A172 (cell line): Measurements from ENCODE around the gene SHISA5. TPM values are rescaled to one million over a fixed set of nuclear protein-coding genes. Genes with fewer than 3 reads are reported as not detected.

Source experiments
- DNase-seq: peaks from one replicate; pipeline ENCODE4 v3.0.0-alpha.2; 2015; ENCODE audit warnings: low spot score
- total RNA-seq: library from RNA; depleted of rRNA; stranded (reverse); fragments of >200 nt; shearing (Covaris generic); gene quantifications from 2 replicates; pipeline ENCODE4 v1.2.3, GENCODE V29; 2014

SHISA5 gene
- total RNA-seq, 1 experiment from 2014 or later: 143 TPM

DNA sequence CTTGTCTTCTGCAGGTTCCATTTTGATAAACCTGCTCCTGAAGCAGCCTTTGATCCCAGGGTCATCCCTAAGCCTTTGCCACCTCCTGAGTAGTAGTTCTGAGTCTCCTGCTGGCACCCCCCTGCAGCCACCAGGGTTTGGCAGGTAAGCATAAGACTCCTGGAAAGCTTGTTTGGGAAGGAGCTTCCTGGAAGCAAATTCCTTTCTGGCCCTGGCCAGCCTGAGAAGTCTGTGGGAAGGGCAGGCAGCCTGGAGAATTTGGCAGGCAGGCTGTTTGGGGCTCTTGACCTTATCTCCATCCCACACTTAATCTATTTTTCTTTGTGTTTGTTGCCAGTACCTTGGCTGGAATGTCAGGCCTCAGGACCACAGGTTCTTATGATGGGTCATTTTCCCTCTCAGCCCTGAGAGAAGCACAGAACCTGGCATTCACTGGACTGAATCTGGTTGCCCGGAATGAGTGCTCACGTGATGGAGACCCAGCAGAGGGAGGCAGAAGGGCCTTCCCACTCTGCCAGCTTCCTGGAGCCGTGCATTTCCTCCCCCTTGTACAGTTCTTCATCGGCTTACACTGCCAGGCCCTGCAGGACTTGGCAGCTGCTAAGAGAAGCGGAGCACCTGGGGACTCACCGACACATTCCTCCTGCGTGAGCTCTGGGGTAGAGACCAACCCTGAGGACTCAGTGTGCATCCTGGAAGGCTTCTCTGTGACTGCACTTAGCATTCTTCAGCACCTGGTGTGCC lies 44.0 kb downstream of the SHISA5 start:
- DNase-seq: no peak

DNA sequence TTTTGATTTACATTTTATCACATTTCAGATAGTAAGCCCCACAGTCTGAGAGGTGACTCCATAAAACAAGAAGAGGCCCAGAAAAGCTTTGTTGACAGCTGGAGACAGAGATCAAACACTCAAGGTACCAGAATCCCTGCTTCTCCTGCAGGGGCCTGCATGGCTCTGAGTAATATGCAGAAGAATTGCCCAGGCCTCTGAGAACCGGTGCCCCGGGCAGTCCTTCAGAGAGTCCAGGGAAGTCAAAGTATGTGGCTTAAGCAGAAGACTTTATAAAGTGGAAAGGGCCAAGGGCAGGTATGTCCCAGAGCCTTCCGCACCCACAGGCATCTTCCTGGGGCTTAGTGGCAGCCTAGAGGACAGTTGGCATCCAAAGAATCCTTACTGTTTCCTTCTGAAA lies 44.6 kb downstream of the SHISA5 start:
- DNase-seq: no peak

DNA sequence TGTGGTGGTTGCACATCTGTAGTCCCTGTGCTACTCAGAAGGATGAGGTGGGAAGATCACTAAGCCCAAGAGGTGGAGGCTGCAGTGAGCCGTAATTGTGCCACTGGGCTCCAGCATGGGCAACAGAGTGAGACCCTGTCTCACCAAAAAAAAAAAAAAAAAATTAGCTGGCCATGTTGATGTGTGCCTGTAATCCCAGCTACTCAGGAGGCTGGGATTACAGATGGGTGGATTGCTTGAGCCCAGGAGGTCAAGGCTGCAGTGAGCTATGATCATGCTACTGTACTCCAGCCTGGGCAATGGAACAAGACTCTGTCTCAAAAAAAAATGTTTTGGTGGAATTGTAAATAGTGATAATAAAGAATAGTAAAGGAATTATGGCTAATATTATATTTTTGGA lies 47.5 kb downstream of the SHISA5 start:
- DNase-seq: no peak

DNA sequence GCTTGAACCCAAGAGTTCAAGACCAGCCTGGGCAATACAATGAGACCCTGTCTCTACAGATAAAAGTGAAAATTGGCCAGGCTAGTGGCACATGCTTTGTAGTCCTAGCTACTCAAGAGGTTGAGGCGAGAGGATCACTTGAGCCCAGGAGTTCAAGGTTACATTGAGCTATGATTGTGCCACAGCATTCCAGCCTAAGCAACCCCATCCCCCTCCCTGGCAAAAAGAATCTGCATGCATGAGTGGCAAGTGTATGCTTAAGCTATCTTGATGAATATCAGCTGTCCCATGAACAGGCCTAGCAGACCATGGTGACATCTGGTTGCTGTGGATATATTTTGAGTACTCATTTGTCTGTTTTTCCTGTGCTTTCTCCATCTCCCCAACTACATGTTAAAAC lies 52.7 kb downstream of the SHISA5 start:
- DNase-seq: no peak

- peak; percentile 73 for DNase-seq
Measured at GRCh38 chr3:48446425-48447193, 57.4 kb downstream of the SHISA5 start, which contains the start of gene ATRIP. ATRIP (plus strand) TSS chr3:48446737; CDS start chr3:48446846, 109 bp downstream.

- DNase-seq: no peak
Measured at GRCh38 chr3:48446043-48446424, 57.9 kb downstream of the SHISA5 start.

DNA sequence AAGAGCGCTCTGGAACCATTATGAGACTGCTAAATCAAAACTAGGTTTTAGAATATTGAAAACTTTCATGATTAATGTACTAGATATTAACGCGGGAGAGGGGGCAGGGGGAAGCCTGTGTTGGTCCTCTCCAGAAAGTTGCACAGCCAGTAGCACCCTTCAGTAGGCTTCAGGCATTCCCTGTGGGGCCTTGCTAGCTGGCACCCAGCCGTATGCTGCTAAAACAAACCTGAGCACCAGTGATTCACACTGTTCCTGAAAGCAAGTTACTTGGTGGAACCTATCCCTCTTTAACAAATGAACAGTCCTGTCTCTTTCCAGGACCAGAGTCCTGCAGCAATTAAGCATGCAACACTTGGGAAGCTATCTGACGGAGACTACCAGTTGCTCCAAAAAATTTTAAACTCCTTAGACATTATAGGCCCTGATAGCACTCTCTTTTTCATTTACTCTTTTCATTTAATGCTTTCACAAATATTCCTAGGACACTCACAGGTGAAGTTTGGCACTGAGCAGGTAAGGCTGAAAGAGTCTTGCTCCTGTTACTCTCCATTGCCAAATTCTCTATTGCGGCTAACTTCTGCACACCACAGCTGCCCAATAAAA lies 58.6 kb downstream of the SHISA5 start:
- DNase-seq: no peak

- no peak for DNase-seq
Measured at GRCh38 chr3:48441940-48442339, 62.0 kb downstream of the SHISA5 start.

DNA sequence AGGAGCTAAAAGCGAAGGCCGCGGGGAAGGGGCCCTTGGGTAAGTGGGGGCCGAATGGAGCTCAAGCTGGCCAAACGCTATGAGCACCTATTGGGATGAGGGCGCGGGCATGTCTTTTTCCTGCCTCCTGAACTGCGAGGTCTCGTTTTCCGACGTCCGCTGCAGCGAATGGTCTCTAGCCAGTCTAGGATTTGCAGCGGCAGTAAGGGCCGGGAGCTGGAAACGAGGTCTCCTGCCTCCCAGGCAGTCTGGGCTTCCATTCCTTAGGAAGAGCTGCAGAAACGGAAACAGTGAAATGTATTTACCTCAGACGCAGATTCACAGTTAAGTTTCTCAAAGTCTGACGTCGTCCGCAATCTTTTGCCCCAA lies 63.4 kb downstream of the SHISA5 start:
- DNase-seq: no peak

GRCh38 chr3:48439820-48440589 lies 64.0 kb downstream of the SHISA5 start, which contains the start of the genes CCDC51 and TMA7:
CCDC51 (minus strand) TSS chr3:48440119; CDS start chr3:48435128, 4,991 bp downstream.
TMA7 (plus strand) TSS chr3:48440257; CDS start chr3:48440297, 40 bp downstream.
- peak; percentile 95 for DNase-seq

GRCh38 chr3:48437812-48438211 lies 66.2 kb downstream of the SHISA5 start:
- no peak for DNase-seq

DNA sequence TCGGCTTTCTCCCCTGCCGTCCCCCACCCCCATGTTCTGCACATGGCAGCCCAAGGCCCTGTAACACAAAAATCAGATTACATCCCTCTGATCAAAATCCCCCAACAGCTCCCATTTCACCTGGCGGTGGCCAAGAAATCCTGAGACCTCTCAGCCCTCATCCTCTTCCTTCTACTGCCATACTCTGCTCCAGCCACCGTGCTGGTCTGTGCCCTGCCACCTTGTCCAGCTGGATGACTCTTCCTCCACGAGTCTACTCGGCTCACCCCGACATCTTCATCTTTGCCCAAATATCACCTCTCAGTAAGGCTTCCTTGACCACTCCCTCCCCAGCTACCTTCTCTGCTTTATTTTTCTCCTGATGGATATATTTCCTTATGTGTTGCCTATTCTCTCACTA lies 67.1 kb downstream of the SHISA5 start:
- no peak for DNase-seq

DNA sequence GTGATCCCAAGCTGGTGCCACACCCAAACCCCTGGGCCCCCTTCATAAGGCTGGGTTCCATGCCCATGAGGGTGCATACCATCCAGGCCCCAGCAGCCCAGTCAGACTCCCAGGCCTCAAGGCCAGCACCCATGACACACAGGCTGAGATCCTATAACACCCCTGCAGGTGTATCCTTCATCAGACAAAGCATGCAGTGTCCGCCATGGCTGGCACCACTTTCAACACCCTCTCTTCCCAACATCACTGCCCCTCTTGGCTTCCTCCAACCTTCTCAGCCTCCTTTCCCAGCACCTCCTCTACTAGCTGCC lies 67.5 kb downstream of the SHISA5 start:
- DNase-seq: no peak

DNA sequence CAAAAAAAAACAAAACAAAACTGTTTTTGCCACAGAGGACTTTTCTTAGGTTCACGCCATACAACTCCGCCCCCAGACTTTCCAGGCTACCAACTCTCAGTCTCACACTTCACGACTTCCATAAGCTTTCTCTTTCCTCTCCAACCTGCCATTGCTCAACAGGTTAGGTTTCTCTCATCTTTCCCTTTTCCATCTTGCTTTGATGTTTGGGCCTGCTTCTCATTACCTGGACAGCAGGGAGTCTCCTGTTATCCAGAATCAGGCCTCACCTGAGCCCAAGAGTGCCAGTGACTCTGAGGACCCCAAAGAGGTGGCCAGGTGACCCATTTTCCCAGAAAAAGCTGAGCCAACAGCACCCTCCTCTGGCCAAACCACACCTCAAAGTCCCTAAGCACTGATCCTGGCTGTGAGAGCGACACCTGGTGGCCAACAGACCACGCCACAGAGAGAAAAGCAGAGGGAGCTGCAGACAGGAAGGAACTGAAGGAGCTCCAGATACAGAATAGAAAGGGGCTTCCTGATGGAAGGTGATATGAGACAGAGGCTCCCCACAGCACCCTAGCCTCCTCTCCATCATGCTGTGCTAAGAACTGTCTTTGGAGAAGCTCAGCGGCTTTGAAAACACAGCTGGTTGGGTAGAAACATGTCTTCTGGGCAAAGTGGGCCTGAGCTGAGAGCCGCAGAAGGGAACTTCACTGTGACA lies 68.0 kb downstream of the SHISA5 start:
- DNase-seq: peak; percentile 69

GRCh38 chr3:48435223-48435595 lies 68.8 kb downstream of the SHISA5 start:
- DNase-seq: no peak

GRCh38 chr3:48434591-48435222 lies 69.3 kb downstream of the SHISA5 start:
- no peak for DNase-seq

DNA sequence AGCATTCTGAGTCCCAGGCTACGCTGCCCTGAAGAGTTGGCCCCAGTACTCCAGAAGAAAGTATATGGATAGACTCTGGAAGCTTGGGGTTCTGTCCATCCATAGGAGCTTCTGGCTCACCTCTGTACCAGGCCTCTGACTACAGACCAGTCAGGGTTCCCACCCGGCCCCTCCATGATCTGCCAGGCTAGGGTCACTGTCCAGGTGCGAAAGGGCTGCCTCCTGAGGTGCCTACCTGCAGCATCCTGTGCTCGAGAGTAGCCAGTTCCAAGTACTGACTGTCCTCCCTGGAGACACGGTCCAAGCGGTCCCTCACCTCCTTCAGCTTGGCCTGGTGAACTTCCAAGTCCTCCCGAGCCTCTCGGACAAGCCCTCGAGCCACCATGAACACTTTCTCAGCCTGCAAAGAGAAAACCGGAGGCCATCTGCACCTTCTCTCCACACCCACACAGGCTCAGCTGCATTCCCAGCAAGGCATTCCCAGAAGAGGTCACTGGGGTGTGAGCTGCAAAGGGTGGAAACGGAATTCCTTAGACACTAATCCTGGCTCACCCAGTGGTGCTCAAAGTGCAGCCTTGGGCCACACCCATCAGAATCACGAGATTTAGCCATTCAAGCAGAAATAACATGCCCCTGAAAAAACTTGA lies 70.4 kb downstream of the SHISA5 start:
- peak; percentile 77 for DNase-seq

DNA sequence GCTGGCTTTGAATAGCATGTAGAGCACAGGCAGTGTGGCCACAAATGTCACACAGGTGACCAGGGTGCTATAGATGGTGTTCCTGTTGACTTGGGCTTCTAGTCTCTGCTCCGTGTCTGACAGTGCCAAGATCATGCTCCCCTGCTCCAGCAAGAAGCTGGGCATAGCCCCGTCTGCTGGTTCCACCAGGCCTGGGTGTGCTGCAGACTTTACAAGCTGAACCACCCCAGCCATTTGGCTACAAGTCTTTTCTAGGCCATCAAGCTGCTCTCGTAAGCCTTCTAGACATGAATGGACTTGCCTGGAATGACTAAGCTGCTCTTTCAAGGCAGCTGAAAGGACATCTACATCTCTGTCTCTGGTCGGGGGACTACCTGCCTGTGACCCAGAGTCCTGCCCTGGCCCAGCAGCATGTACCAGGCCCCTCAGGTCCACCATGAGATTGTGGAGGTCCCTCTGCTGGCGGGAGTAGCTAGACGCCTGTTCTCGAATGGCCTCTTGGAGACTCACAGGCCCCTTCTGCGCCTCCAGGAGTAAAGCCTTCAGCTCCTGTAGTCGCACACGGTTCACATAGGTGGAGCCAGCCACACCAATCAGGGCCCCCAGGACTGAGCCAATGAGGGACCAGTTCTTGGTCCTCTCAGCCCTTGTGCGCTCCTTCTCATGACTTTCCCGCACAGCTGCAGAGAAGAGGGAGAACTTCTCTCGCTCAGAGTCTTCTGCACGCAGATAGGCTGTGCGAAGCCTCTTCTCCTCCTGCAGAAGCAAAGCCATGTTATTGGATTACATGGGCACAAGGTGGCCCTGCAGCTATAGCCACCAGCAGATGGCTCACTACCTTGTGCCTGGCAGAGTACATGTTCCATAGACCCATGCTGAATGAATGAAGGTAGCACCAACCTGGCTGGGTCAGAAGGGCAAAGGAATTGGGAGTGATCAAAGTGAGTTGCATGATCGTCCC lies 71.3 kb downstream of the SHISA5 start:
- DNase-seq: no peak
